HEK293 (cell line): ENCODE measurements around the gene NIT1.

ENCODE experiments used
- CTCF ChIA-PET: fragments of 350-600 bp; formaldehyde crosslinking; extraction: SDS; loops from one replicate; lab custom pipeline; 2021; ENCODE audit warnings: antibody characterized with exemption; lab: Yijun Ruan, JAX
- POLR2A ChIA-PET: fragments of 300-600 bp; formaldehyde crosslinking; extraction: SDS; loops from one replicate; lab custom pipeline; 2020; ENCODE audit warnings: antibody characterized with exemption, inconsistent platforms; lab: Yijun Ruan, JAX
- H3K27ac ChIP-seq: fragments of 200-500 bp; sonication (Bioruptor generic); 2 replicates; pipeline ENCODE4 v1.5.1; 2014; ENCODE audit warnings: low read depth, low read length, control low read depth, inconsistent platforms; ENCODE audit errors: extremely low read depth
- H3K36me3 ChIP-seq, 2 experiments: fragments of 200-500 bp in 1 of 2; sonication (Bioruptor generic) in 1 of 2; 1 replicate in 1 of 2; 2 replicates in 1 of 2; pipeline ENCODE4 v1.5.1; 2014 to 2017; ENCODE audit warnings: inconsistent platforms in 2 of 2, low read length in 2 of 2; ENCODE audit not compliant: control insufficient read depth in 2 of 2, insufficient read depth in 1 of 2
- H3K4me1 ChIP-seq: fragments of 200-500 bp; sonication (Bioruptor generic); 2 replicates; pipeline ENCODE4 v1.5.1; 2014; ENCODE audit warnings: mild to moderate bottlenecking, low read length, inconsistent platforms; ENCODE audit not compliant: control insufficient read depth, insufficient read depth
- H3K4me3 ChIP-seq: 2 replicates; pipeline ENCODE4 v1.5.1; 2011; ENCODE audit warnings: low read depth, mild to moderate bottlenecking, control low read depth, low read length, moderate library complexity
- H3K9me3 ChIP-seq: fragments of 200-500 bp; sonication (Bioruptor generic); 2 replicates; pipeline ENCODE4 v1.5.1; 2014; ENCODE audit warnings: low read depth, low read length, inconsistent platforms; ENCODE audit not compliant: control insufficient read depth, insufficient read depth
- HOXD13 ChIP-seq: sonication (generic); formaldehyde crosslinking; IDR thresholded peaks from 2 replicates; pipeline ENCODE4 v1.8.0; 2022; ENCODE audit warnings: missing genetic modification reagents, borderline replicate concordance
- KLF16 ChIP-seq: fragments of 450-650 bp; formaldehyde crosslinking; IDR thresholded peaks from 2 replicates; pipeline ENCODE4 v1.5.1; 2017; ENCODE audit warnings: missing biosample characterization, missing genetic modification characterization
- KLF8 ChIP-seq: fragments of 450-650 bp; formaldehyde crosslinking; IDR thresholded peaks from 2 replicates; pipeline ENCODE4 v1.5.1; 2016; ENCODE audit warnings: missing biosample characterization, missing genetic modification characterization
- PBX3 ChIP-seq: sonication (generic); formaldehyde crosslinking; IDR thresholded peaks from 2 replicates; pipeline ENCODE4 v1.8.1; 2022; ENCODE audit warnings: mild to moderate bottlenecking, moderate library complexity, missing genetic modification reagents
- PRDM6 ChIP-seq: fragments of 450-650 bp; formaldehyde crosslinking; IDR thresholded peaks from 2 replicates; pipeline ENCODE4 v1.5.1; 2017; ENCODE audit warnings: missing biosample characterization, missing genetic modification characterization
- TSHZ1 ChIP-seq: fragments of 450-650 bp; formaldehyde crosslinking; IDR thresholded peaks from 2 replicates; pipeline ENCODE4 v1.5.1; 2016; ENCODE audit warnings: missing biosample characterization, missing genetic modification characterization, borderline replicate concordance
- ZBTB20 ChIP-seq: fragments of 450-650 bp; formaldehyde crosslinking; IDR thresholded peaks from 2 replicates; pipeline ENCODE4 v1.5.1; 2016; ENCODE audit warnings: missing biosample characterization, missing genetic modification characterization
- ZBTB26 ChIP-seq: fragments of 450-650 bp; formaldehyde crosslinking; optimal IDR thresholded peaks from 2 replicates; pipeline ENCODE3; 2016; ENCODE audit warnings: missing biosample characterization, mild to moderate bottlenecking, missing genetic modification characterization
- ZIC2 ChIP-seq: fragments of 450-650 bp; formaldehyde crosslinking; IDR thresholded peaks from 2 replicates; pipeline ENCODE4 v1.5.1; 2016; ENCODE audit warnings: missing biosample characterization, missing genetic modification characterization
- ZNF175 ChIP-seq: fragments of 450-650 bp; formaldehyde crosslinking; IDR thresholded peaks from 2 replicates; pipeline ENCODE4 v1.5.1; 2016; ENCODE audit warnings: missing biosample characterization, missing genetic modification characterization
- ZNF18 ChIP-seq: fragments of 450-650 bp; formaldehyde crosslinking; IDR thresholded peaks from 2 replicates; pipeline ENCODE4 v1.5.1; 2016; ENCODE audit warnings: missing biosample characterization, missing genetic modification characterization
- ZNF211 ChIP-seq: fragments of 450-650 bp; formaldehyde crosslinking; IDR thresholded peaks from 2 replicates; pipeline ENCODE4 v1.5.1; 2016; ENCODE audit warnings: low read depth, missing biosample characterization, missing genetic modification characterization
- ZNF26 ChIP-seq: fragments of 450-650 bp; formaldehyde crosslinking; IDR thresholded peaks from 2 replicates; pipeline ENCODE4 v1.5.1; 2016; ENCODE audit warnings: missing biosample characterization, missing genetic modification characterization
- ZNF280D ChIP-seq: fragments of 450-650 bp; formaldehyde crosslinking; IDR thresholded peaks from 2 replicates; pipeline ENCODE4 v1.5.1; 2016; ENCODE audit warnings: missing biosample characterization, missing genetic modification characterization
- ZNF391 ChIP-seq: fragments of 450-650 bp; formaldehyde crosslinking; IDR thresholded peaks from 2 replicates; pipeline ENCODE4 v1.5.1; 2016; ENCODE audit warnings: low read depth, missing biosample characterization, missing genetic modification characterization, borderline replicate concordance
- ZNF473 ChIP-seq: fragments of 450-650 bp; formaldehyde crosslinking; IDR thresholded peaks from 2 replicates; pipeline ENCODE4 v1.5.1; 2017; ENCODE audit warnings: missing biosample characterization, missing genetic modification characterization
- ZNF624 ChIP-seq: fragments of 450-650 bp; formaldehyde crosslinking; IDR thresholded peaks from 2 replicates; pipeline ENCODE4 v1.5.1; 2017; ENCODE audit warnings: missing biosample characterization, missing genetic modification characterization
- ZNF704 ChIP-seq: fragments of 450-650 bp; formaldehyde crosslinking; IDR thresholded peaks from 2 replicates; pipeline ENCODE4 v1.5.1; 2016; ENCODE audit warnings: missing biosample characterization, missing genetic modification characterization
- ZNF76 ChIP-seq: fragments of 450-650 bp; formaldehyde crosslinking; IDR thresholded peaks from 2 replicates; pipeline ENCODE4; 2016; ENCODE audit warnings: low read depth, missing biosample characterization, missing genetic modification characterization, borderline replicate concordance
- ZNF843 ChIP-seq: fragments of 450-650 bp; formaldehyde crosslinking; IDR thresholded peaks from 2 replicates; pipeline ENCODE4 v1.5.1; 2016; ENCODE audit warnings: missing biosample characterization, missing genetic modification characterization

NIT1 gene

GRCh38 chr1:161117759-161118581 is at the start of gene NIT1, which contains the start of gene PFDN2:
NIT1 (plus strand) TSS chr1:161118105; CDS start chr1:161118177, 72 bp downstream.
PFDN2 (minus strand) TSS chr1:161118037; CDS start chr1:161118026, 11 bp downstream.
- Histone ChIP-seq H3K4me3 (peak within 1 kb of the TSS; percentile 89), H3K27ac (peak within 1 kb of the TSS; percentile 60), H3K9me3 (no peaks in the 10 kb centered on the region), H3K36me3 (peaks cover 12 to 45% of the 10 kb centered on the region in 2 experiments), H3K4me1 (peaks cover 9% of the 10 kb centered on the region)
- POLR2A ChIA-PET: interaction anchor here (0.6 to 1.7 kb wide), 15 partner anchors 9 to 127 kb away, joined by 3 to 28 read pairs (median 4); partner anchors contain the start of genes DEDD, F11R, KLHDC9 and UFC1
- CTCF ChIA-PET: interaction anchor here (0.6 to 1.4 kb wide), 8 partner anchors 12 to 916 kb away, joined by 3 to 5 read pairs (median 3); partner anchors contain the start of gene UFC1
- TF ChIP-seq PBX3 (CRISPR knock-in tag) (no peak), TSHZ1 (no peak), PRDM6 (tag by site-specific recombination) (no peak), ZBTB20 (tag by site-specific recombination) (peak; percentile 71; the same call in 1 of the 2 replicates), ZNF211 (tag by site-specific recombination) (no peak), ZNF843 (peak; percentile 57), ZBTB26 (tag by site-specific recombination) (peak; percentile 86), ZNF18 (tag by site-specific recombination) (no peak), ZNF473 (tag by site-specific recombination) (no peak), KLF8 (tag by site-specific recombination) (peak; percentile 73), KLF16 (peak; percentile 98), ZNF704 (peak; percentile 89), ZNF624 (tag by site-specific recombination) (no peak), ZNF76 (tag by site-specific recombination) (peak; percentile 83), ZNF175 (tag by site-specific recombination) (no peak), ZNF391 (tag by site-specific recombination) (peak; percentile 90; the same call in 1 of the 2 replicates), ZNF26 (no peak), ZIC2 (tag by site-specific recombination) (peak; percentile 93), ZNF280D (tag by site-specific recombination) (no peak), HOXD13 (no peak)
